ENCODE results near the gene CRLF2.
A peak's percentile ranks its signal among the peaks of the same experiment; 100 is the strongest.
"Not testable (repeated sequence)": the region's sequence is repeated elsewhere in the genome, so short reads cannot be mapped to it uniquely, and the experiment has no call there.

Gene CRLF2

DNA sequence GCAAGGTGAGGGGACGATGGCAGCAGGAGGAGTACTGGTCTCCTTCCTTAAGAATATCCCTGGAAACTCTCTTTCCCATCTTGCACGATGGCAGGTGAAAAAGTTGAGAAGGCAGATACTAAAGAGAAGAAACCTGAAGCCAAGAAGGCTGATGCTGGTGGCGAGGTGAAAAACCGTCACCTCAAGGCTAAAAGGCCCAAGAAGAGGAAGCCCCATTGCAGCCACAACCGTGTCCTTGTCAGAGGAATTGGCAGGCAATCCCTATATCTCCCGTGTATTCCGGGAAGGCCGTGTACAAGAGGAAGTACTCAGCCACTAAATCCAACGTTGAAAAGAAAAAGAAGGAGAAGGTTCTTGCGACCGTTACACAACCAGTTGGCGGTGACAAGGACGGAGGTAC, 40.0 kb downstream of the CRLF2 start:
- in situ Hi-C loops (cut with HindIII; ENCODE audit: low sequenced_read_pairs) = no loop called here
- TF ChIP-seq, protein P1, sequence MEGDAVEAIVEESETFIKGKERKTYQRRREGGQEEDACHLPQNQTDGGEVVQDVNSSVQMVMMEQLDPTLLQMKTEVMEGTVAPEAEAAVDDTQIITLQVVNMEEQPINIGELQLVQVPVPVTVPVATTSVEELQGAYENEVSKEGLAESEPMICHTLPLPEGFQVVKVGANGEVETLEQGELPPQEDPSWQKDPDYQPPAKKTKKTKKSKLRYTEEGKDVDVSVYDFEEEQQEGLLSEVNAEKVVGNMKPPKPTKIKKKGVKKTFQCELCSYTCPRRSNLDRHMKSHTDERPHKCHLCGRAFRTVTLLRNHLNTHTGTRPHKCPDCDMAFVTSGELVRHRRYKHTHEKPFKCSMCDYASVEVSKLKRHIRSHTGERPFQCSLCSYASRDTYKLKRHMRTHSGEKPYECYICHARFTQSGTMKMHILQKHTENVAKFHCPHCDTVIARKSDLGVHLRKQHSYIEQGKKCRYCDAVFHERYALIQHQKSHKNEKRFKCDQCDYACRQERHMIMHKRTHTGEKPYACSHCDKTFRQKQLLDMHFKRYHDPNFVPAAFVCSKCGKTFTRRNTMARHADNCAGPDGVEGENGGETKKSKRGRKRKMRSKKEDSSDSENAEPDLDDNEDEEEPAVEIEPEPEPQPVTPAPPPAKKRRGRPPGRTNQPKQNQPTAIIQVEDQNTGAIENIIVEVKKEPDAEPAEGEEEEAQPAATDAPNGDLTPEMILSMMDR (IDR thresholded peaks at IDR 0.05; ENCODE audit: low read depth, low read length) = no peak
- H3K4me3 ChIP-seq (ENCODE audit: low read depth, low read length) = no peak overlapping the region
- no peak for DNase-seq (ENCODE audit: low read depth, low spot score)

DNA sequence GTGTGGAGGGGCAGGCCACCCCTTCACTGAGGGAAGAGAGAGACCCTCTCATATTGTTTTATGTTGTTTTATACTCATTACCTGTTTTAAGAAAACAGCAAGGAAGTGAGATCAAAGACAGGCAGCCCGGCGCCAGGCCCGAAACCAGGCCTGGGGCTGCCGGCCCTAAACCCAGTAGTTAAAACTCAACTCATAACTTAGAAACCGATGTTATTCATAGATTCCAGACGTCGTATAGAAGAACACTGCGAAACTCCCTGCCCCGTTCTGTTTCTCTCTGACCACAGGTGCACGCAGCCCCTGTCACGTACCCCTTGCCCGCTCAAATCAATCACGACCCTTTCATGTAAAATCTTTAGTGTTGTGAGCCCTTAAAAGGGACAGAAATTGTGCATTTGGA, 40.5 kb downstream of the CRLF2 start:
- in situ Hi-C loops (cut with HindIII; ENCODE audit: low sequenced_read_pairs); DNase-seq (ENCODE audit: low read depth, low spot score); H3K4me3 ChIP-seq (ENCODE audit: low read depth, low read length): not testable (repeated sequence)

DNA sequence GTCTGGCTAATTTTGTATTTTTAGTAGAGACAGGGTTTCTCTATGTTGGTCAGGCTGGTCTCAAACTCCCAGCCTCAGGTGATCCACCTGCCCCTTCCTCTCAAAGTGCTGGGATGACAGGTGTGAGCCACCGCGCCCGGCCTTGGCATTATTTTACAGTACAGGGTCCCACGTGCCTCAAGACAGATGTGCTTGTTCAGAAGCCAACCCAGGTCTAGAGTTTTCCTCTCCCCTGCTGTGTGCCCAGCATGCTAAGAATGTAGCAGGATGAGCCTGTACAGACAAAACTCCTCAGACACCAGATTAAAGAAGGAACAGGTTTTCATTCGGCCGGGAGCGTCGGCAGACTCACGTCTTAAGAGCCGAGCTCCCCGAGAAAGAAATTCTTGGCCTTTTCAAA, 42.2 kb downstream of the CRLF2 start:
- no peak for DNase-seq (ENCODE audit: low read depth, low spot score)
- H3K4me3 ChIP-seq (ENCODE audit: low read depth, low read length) = no peak overlapping the region
- in situ Hi-C loops (cut with HindIII; ENCODE audit: low sequenced_read_pairs) = no loop called here
- TF ChIP-seq, protein P1 (IDR thresholded peaks at IDR 0.05; ENCODE audit: low read depth, low read length) = no peak

DNA sequence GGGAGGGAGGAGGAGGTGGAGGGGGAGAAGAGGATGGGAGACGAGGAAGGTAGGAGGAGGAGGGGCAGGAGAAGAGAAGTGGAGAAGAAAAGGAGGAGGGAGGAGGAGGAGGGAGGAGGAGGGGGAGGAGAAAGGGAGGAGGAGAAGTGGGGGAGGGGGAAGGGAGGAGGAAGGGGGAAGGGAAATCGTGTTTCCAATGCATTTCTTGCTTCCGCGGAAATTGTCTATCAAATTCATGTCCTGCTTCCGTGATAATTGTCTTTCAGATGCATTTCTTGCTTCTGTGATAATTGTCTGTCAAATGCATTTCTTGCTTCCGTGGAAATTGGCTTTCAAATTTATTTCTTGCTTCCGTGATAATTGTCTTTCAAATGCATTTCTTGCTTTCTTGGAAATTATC, 43.3 kb downstream of the CRLF2 start:
- no peak overlapping the region for H3K4me3 ChIP-seq (ENCODE audit: low read depth, low read length)
- no peak for DNase-seq (ENCODE audit: low read depth, low spot score)
- in situ Hi-C loops (cut with HindIII; ENCODE audit: low sequenced_read_pairs) = no loop called here
- TF ChIP-seq, protein P1 (IDR thresholded peaks at IDR 0.05; ENCODE audit: low read depth, low read length) = no peak

DNA sequence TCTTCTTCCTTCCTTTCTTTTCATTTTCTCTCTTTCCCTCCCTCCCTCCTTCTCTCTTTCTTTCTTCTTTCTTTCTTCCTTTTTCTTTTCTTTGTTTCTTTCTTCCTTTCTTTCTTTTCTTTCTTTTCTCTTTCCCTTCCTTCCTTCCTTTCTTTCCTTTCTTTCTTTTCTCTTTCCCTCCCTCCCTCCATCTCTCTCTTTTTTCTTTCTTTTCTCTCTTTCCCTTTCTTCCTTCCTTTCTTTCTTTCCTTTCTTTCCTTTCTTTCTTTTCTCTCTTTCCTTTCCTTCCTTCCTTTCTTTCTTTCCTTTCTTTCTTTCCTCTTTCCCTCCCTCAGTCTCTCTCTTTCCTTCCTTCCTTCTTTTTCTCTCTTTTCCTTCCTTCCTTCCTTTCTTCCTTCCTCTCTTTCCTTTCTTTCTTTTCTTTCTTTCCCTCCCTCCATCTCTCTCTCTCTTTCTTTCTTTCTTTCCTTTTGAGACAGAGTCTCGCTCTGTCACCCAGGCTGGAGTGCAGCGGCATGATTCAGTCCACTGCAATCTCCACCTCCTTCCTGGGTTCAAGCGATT, 44.4 kb downstream of the CRLF2 start:
- no peak for DNase-seq (ENCODE audit: low read depth, low spot score)
- TF ChIP-seq, protein P1 (IDR thresholded peaks at IDR 0.05; ENCODE audit: low read depth, low read length) = no peak
- H3K4me3 ChIP-seq (ENCODE audit: low read depth, low read length) = no peak overlapping the region
- in situ Hi-C loops (cut with HindIII; ENCODE audit: low sequenced_read_pairs) = no loop called here

DNA sequence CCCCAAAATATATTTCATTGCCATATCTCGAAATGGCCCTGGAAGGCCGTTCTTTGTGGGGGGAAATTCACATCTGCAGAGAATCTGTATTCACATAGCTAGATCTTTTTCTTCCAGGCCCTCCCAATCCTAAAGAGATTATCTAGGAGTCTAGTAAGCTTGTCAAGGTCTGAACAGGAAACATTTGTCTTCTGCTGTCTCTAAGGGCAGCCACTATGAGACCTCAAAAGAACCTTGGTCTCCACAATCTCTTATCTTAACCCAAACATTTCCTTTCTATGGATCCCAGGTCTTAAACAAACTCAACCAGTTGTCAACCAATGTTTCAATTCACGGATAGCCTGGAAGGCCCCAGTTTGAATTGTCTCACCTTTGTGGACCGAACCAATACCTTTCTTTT, 45.0 kb downstream of the CRLF2 start:
- DNase-seq (ENCODE audit: low read depth, low spot score) = no peak
- no peak overlapping the region for H3K4me3 ChIP-seq (ENCODE audit: low read depth, low read length)
- in situ Hi-C loops (cut with HindIII; ENCODE audit: low sequenced_read_pairs) = no loop called here
- TF ChIP-seq, protein P1 (IDR thresholded peaks at IDR 0.05; ENCODE audit: low read depth, low read length) = no peak

DNA sequence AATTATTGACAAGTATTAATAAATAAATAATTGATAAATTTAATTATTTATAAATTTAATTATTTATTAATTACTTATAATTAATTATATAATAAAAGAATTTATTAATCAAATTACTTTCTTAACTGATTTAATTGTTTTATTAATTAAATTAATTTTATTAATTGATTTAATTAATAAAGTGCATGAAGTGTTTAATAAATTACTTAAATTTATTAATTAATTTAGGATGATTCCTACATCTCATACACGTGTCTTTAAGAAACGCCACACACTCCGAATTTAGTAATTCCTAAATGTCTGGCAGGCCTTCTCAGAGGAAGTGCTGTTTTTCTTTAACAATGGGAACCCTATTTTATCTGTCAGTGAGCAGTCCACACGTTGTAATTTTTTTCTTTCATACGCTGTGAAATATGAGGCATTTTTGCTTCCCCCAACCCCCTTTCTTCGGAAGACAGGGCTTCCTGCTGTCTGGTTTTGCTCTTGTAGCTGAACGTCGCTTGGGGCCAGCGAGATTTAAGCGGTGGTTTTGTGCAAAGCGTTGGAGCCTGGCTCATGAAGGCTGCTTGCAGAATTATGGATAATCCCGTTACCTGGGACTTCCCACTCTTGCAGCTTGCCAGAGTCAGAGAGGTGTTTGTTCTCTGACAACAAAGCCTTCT, 46.8 kb downstream of the CRLF2 start:
- DNase-seq (ENCODE audit: low read depth, low spot score) = peak; percentile 12
- H3K4me3 ChIP-seq (ENCODE audit: low read depth, low read length) = no peak overlapping the region
- in situ Hi-C loops (cut with HindIII; ENCODE audit: low sequenced_read_pairs) = no loop called here
- TF ChIP-seq, protein P1 (IDR thresholded peaks at IDR 0.05; ENCODE audit: low read depth, low read length) = no peak
